ENCODE data around the gene SIK3.

SIK3 gene

GRCh38 chr11:117009905-117010605 lies 88.2 kb downstream of the SIK3 start:
- DNase-seq (ENCODE audit: low read depth in 2 of 2): no peak

- no peak for DNase-seq (ENCODE audit: low read depth in 2 of 2)
These were observed 92.5 kb downstream of the SIK3 start for GRCh38 chr11:117005758-117006157.

- DNase-seq (ENCODE audit: low read depth in 2 of 2): no peak
These were observed 95.5 kb downstream of the SIK3 start for GRCh38 chr11:117002639-117003299.

- no peak for DNase-seq (ENCODE audit: low read depth in 2 of 2)
These were observed 98.1 kb downstream of the SIK3 start for GRCh38 chr11:117000014-117000737.

GRCh38 chr11:116997071-116997470 lies 101.2 kb downstream of the SIK3 start:
- DNase-seq (ENCODE audit: low read depth in 2 of 2): no peak

GRCh38 chr11:116994195-116994594 lies 104.0 kb downstream of the SIK3 start:
- DNase-seq (ENCODE audit: low read depth in 2 of 2): no peak

GRCh38 chr11:116993599-116993998 lies 104.6 kb downstream of the SIK3 start:
- no peak for DNase-seq (ENCODE audit: low read depth in 2 of 2)

- DNase-seq (ENCODE audit: low read depth in 2 of 2): no peak
These were observed 106.7 kb downstream of the SIK3 start for GRCh38 chr11:116991491-116991890.

GRCh38 chr11:116990811-116991210 lies 107.4 kb downstream of the SIK3 start:
- no peak for DNase-seq (ENCODE audit: low read depth in 2 of 2)

GRCh38 chr11:116990061-116990473 lies 108.2 kb downstream of the SIK3 start:
- no peak for DNase-seq (ENCODE audit: low read depth in 2 of 2)

GRCh38 chr11:116989184-116989583 lies 109.0 kb downstream of the SIK3 start:
- DNase-seq (ENCODE audit: low read depth in 2 of 2): no peak

- no peak for DNase-seq (ENCODE audit: low read depth in 2 of 2)
These were observed 111.6 kb downstream of the SIK3 start for GRCh38 chr11:116986521-116987105.

- no peak for DNase-seq (ENCODE audit: low read depth in 2 of 2)
These were observed 113.6 kb downstream of the SIK3 start for GRCh38 chr11:116984589-116984988.

GRCh38 chr11:116984186-116984585 lies 114.0 kb downstream of the SIK3 start:
- no peak for DNase-seq (ENCODE audit: low read depth in 2 of 2)

GRCh38 chr11:116981266-116981885 lies 116.9 kb downstream of the SIK3 start:
- DNase-seq (ENCODE audit: low read depth in 2 of 2): no peak

- no peak for DNase-seq (ENCODE audit: low read depth in 2 of 2)
These were observed 118.0 kb downstream of the SIK3 start for GRCh38 chr11:116980136-116980793.

GRCh38 chr11:116976941-116977570 lies 121.2 kb downstream of the SIK3 start:
- no peak for DNase-seq (ENCODE audit: low read depth in 2 of 2)

GRCh38 chr11:116975661-116976060 lies 122.6 kb downstream of the SIK3 start:
- no peak for DNase-seq (ENCODE audit: low read depth in 2 of 2)

- DNase-seq (ENCODE audit: low read depth in 2 of 2): no peak
These were observed 125.0 kb downstream of the SIK3 start for GRCh38 chr11:116973270-116973669.

- no peak for DNase-seq (ENCODE audit: low read depth in 2 of 2)
These were observed 125.5 kb downstream of the SIK3 start for GRCh38 chr11:116972691-116973090.
